CD4-positive, alpha-beta memory T cell (primary cell): ENCODE results near the gene ZNF585A. TPM values are rescaled to one million over a fixed set of nuclear protein-coding genes. Genes with fewer than 3 reads are reported as not detected.

Experiments
- CTCF ChIA-PET: fragments of 350-600 bp; sonication (Branson Sonifier 250); formaldehyde crosslinking; loops from one replicate; lab custom pipeline; 2021; ENCODE audit warnings: inconsistent platforms; ENCODE audit not compliant: partially characterized antibody; lab: Charles Lee
- POLR2A ChIA-PET: fragments of 350-600 bp; sonication (Branson Sonifier 250); formaldehyde crosslinking; loops from one replicate; lab custom pipeline; 2021; ENCODE audit not compliant: partially characterized antibody; lab: Charles Lee
- DNase-seq, 5 donors: peaks; one replicate each; pipeline versions ENCODE4 v3.0.0 to v3.0.0-alpha.2; 2020 to 2022; ENCODE audit warnings: mixed read lengths in 1 of 5
- H3K27ac ChIP-seq: one replicate; pipeline ENCODE4 v1.7.0; 2013; ENCODE audit warnings: low read depth, low read length
- H3K27me3 ChIP-seq: 2 replicates; pipeline ENCODE4 v1.7.0; 2013; ENCODE audit warnings: mild to moderate bottlenecking, low read length, moderate library complexity; ENCODE audit not compliant: insufficient read depth
- H3K36me3 ChIP-seq: 2 replicates; pipeline ENCODE4 v1.7.0; 2013; ENCODE audit warnings: mild to moderate bottlenecking, low read length, moderate library complexity; ENCODE audit not compliant: insufficient read depth
- H3K4me1 ChIP-seq: 2 replicates; pipeline ENCODE4 v1.7.0; 2013; ENCODE audit warnings: mild to moderate bottlenecking, low read length, moderate library complexity; ENCODE audit not compliant: insufficient read depth
- H3K4me3 ChIP-seq, 2 donors: one replicate each; pipeline ENCODE4 v1.7.0; 2013; ENCODE audit warnings: low read length in 2 of 2, mild to moderate bottlenecking in 1 of 2
- H3K9me3 ChIP-seq, 2 donors: one replicate each; pipeline ENCODE4 v1.7.0; 2013; ENCODE audit warnings: low read length in 2 of 2, control low read depth in 1 of 2; ENCODE audit not compliant: control insufficient read depth in 1 of 2
- H3K27ac Mint-ChIP-seq, 7 donors: one replicate each; pipeline ENCODE4 v1.8.0; 2020 to 2021; ENCODE audit warnings: mixed read lengths in 7 of 7, mild to moderate bottlenecking in 6 of 7, inconsistent platforms in 3 of 7, moderate library complexity in 3 of 7
- H3K27me3 Mint-ChIP-seq, 2 donors: one replicate each; pipeline ENCODE4 v1.8.0; 2020 to 2021; ENCODE audit warnings: mixed read lengths in 2 of 2
- H3K36me3 Mint-ChIP-seq, 2 donors: one replicate each; pipeline ENCODE4 v1.8.0; 2020 to 2021; ENCODE audit warnings: mixed read lengths in 2 of 2, inconsistent platforms in 1 of 2, mild to moderate bottlenecking in 1 of 2
- H3K4me1 Mint-ChIP-seq, 4 donors: one replicate each; pipeline ENCODE4 v1.8.0; 2020 to 2021; ENCODE audit warnings: mixed read lengths in 4 of 4, mild to moderate bottlenecking in 1 of 4
- H3K4me3 Mint-ChIP-seq, 8 donors: one replicate each; pipeline ENCODE4 v1.8.0; 2020 to 2021; ENCODE audit warnings: mixed read lengths in 8 of 8, mild to moderate bottlenecking in 7 of 8, moderate library complexity in 6 of 8, inconsistent platforms in 3 of 8
- H3K9me3 Mint-ChIP-seq, 8 donors: one replicate each; pipeline ENCODE4 v1.8.0; 2020 to 2021; ENCODE audit warnings: mixed read lengths in 8 of 8, mild to moderate bottlenecking in 5 of 8, inconsistent platforms in 3 of 8, moderate library complexity in 1 of 8
- intact Hi-C: fragments of 100-400 bp; cut with micrococcal nuclease; formaldehyde crosslinking; loops from one replicate; pipeline ENCODE4 v1.15.1; 2023
- polyA plus RNA-seq, 2 donors: library from polyadenylated mRNA; unstranded; fragments of 300-500 nt; fragmentation: Illumina TruSeq; gene quantifications; one replicate each; pipeline ENCODE4 v1.2.3, GENCODE V29; 2021
- total RNA-seq, 2 experiments: library from RNA; stranded (reverse); gene quantifications; one replicate each; pipeline ENCODE4 v1.2.3, GENCODE V29; 2021

The ZNF585A gene
- total RNA-seq (10 to 100 TPM; 16.5 to 25.4 TPM), polyA plus RNA-seq (10 to 100 TPM; 37.9 to 42.1 TPM)

DNA sequence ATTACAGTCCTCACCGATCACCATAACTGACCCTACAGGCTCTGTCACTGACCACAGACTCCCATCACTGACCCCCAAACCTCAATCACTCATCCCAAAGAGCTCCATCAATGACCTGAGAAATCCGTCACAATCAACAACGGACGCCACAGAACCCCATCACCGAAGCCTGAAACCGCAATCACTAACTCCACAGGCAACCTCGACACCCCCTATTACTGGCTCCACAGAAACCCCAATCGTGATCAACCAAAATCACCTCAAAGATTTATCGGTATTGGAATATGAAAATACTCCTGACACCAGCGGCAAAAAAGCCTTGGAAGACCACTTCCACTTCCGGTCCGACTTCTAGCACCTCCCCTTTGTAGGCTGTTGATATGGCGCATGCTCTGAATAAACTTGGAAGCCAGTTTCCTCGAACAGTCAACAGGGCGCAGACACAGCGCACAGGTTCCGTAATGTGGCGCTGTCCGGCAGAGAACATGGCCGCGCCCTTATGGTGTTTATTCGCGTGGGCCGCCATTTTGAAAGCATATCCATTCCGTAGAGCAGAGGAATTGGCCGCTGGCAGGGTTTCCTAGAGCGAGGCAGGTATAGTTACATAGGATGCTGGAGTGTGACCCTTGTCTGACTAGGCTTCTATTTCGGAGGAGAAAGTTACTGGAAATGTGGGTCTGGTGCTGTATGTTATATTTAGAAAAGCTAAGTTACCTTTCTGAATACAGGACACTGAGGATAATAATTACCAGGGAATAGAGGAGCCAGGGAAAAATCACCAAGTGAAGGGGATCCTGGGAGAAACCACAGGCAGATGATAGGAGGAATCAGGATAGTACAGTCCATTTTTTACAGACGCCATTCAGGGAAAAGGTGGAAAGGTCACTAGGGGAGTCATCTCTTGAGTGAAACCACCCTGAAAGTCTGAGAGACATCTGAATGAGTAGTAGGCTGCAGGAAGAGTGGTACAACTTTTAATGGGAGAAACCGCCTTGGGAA lies at the start of gene ZNF585A:
Gene ZNF585A (minus strand): TSS at position 328 of the 999 bp plus-strand sequence. CDS start 2,785 bp downstream, outside the sequence.
- peak within 1 kb of the TSS in 3 of 8 donors; percentile 12 to 51 (median 26) for H3K4me3 Mint-ChIP-seq
- H3K4me1 Mint-ChIP-seq: peaks cover 0 to 2% (median 0%) of the 10 kb centered on the region in 4 donors
- H3K9me3 Mint-ChIP-seq: peaks cover 0 to 46% (median 28%) of the 10 kb centered on the region in 8 donors
- Histone ChIP-seq H3K27me3 (no peaks in the 10 kb centered on the region), H3K4me3 (peak within 1 kb of the TSS; percentile 81 to 82), H3K9me3 (no peaks in the 10 kb centered on the region), H3K4me1 (peaks cover 17% of the 10 kb centered on the region), H3K27ac (peak within 1 kb of the TSS; percentile 61), H3K36me3 (peaks cover 16% of the 10 kb centered on the region)
- peak; percentile 90 to 94 (median 92) for DNase-seq
- ChIA-PET CTCF (interaction anchor here (0.7 to 2.2 kb wide), 2 partner anchors 45 to 95 kb away, joined by 4 to 7 read pairs; partner anchors contain the start of genes ZNF383 and ZNF420), POLR2A (interaction anchor here (0.9 to 3.7 kb wide), 9 partner anchors 37 to 683 kb away, joined by 3 to 20 read pairs (median 3); partner anchors contain the start of genes ZNF383, ZNF420, ZNF527 and ZNF566)
- H3K36me3 Mint-ChIP-seq: peaks cover 28 to 30% of the 10 kb centered on the region in 2 donors
- intact Hi-C loops: loop anchor here (1.0 to 2.0 kb wide), 10 partner anchors 38 to 793 kb away; partner anchors contain the start of genes ZFP14, ZNF260, ZNF345 and ZNF383
- no peaks in the 10 kb centered on the region for H3K27me3 Mint-ChIP-seq
- H3K27ac Mint-ChIP-seq: no peak within 1 kb of the TSS

DNA sequence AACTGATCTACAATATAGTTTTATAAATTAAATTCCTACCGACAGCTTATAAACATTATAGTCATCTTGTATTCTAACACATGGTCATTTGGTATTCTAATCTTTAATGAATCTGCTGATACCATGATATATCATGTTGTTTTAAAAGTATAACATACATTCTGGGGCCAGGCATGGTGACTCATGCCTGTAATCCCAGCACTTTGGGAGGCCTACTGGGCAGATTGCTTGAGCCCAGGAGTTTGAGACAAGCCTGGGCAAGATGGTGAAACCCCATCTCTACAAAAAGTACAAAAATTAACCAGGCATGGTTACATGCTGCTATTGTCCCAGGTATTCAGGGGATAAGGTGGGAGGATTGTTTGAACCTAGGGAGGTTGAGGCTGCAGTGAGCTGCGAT lies 48.6 kb upstream of the ZNF585A start:
- no peak overlapping the region for H3K27ac ChIP-seq
- intact Hi-C loops: no loop called here
- DNase-seq: no peak
- CTCF ChIA-PET: no interaction called here
- H3K4me3 ChIP-seq: no peak overlapping the region
- Mint-ChIP-seq H3K4me3 (no peak overlapping the region), H3K4me1 (peaks cover 20 to 40% (median 31%) of the 10 kb centered on the region in 4 donors), H3K36me3 (peaks cover 44 to 46% of the 10 kb centered on the region in 2 donors), H3K9me3 (peaks cover 0 to 30% (median 12%) of the 10 kb centered on the region in 8 donors), H3K27ac (no peak overlapping the region), H3K27me3 (no peaks in the 10 kb centered on the region)
- H3K36me3 ChIP-seq: peaks cover 7% of the 10 kb centered on the region
- POLR2A ChIA-PET: interaction anchor here (0.6 kb wide), 1 partner anchor 9 kb away, joined by 3 read pairs; no protein-coding TSS in a partner anchor
- H3K27me3 ChIP-seq: no peaks in the 10 kb centered on the region
- H3K4me1 ChIP-seq: peaks cover 16% of the 10 kb centered on the region
- peaks cover 0 to under 1% of the 10 kb centered on the region in 2 donors for H3K9me3 ChIP-seq

DNA sequence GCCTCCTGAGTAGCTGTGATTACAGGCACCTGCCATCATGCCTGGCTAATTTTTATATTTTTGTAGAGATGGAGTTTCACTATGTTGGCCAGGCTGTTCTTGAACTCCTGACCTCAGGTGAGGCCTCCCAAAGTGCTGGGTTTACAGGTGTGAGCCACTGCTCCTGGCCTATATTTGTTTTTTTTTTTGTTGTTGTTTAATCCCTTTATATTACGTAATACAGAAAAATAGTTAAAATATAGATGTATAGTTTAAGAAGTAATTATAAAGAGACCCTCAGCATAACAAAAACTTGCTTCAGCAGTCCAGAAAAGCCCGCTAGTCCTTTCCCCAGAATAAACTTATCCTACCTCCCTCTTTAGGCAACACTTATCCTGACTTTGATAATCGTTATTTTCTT lies 47.9 kb upstream of the ZNF585A start:
- Histone ChIP-seq H3K27ac (no peak overlapping the region), H3K36me3 (peaks cover 2% of the 10 kb centered on the region), H3K27me3 (no peaks in the 10 kb centered on the region), H3K4me3 (no peak overlapping the region), H3K9me3 (no peaks in the 10 kb centered on the region), H3K4me1 (peaks cover 16% of the 10 kb centered on the region)
- Mint-ChIP-seq H3K27ac (peak overlapping the region in 1 of 7 donors; percentile 65), H3K4me1 (peaks cover 20 to 40% (median 29%) of the 10 kb centered on the region in 4 donors), H3K4me3 (peak overlapping the region in 3 of 8 donors; percentile 30 to 54 (median 47)), H3K27me3 (no peaks in the 10 kb centered on the region), H3K9me3 (peaks cover 0 to 24% (median 10%) of the 10 kb centered on the region in 8 donors), H3K36me3 (peaks cover 37 to 41% of the 10 kb centered on the region in 2 donors)
- POLR2A ChIA-PET: no interaction called here
- CTCF ChIA-PET: no interaction called here
- intact Hi-C loops: no loop called here
- no peak for DNase-seq

DNA sequence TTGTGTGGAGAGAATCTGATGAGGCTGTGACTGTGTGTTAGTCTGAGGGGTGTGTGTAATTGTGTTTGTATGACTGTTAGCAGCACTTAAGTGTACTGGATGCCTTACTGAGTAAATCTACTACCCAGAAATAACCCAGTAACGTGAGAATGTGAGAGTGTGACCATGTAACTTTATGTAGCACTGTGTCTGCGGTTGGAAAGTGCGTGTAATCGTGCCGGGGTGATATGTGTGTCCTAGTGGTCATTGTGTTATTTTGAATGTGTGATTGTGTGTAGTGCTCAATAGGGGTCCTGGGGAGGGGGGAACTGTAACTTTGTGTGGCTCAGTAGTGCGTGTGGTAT lies 46.1 kb upstream of the ZNF585A start:
- intact Hi-C loops: loop anchor here (1.0 to 10.0 kb wide), 9 partner anchors 8 to 1104 kb away; partner anchors contain the start of genes OVOL3, POLR2I, TBCB and ZNF146
- Histone ChIP-seq H3K4me1 (peaks cover 16% of the 10 kb centered on the region), H3K9me3 (no peaks in the 10 kb centered on the region), H3K36me3 (no peaks in the 10 kb centered on the region), H3K27me3 (no peaks in the 10 kb centered on the region), H3K4me3 (peak overlapping the region; percentile 85 to 99), H3K27ac (peak overlapping the region; percentile 80)
- peaks cover 20 to 40% (median 31%) of the 10 kb centered on the region in 4 donors for H3K4me1 Mint-ChIP-seq
- H3K27me3 Mint-ChIP-seq: no peaks in the 10 kb centered on the region
- ChIA-PET CTCF (no interaction called here), POLR2A (interaction anchor here (1.6 to 2.3 kb wide), 2 partner anchors 10 to 141 kb away, joined by 9 to 15 read pairs; partner anchors contain the start of gene ZNF420)
- peak overlapping the region; percentile 89 to 98 (median 91) for H3K4me3 Mint-ChIP-seq
- no peak for DNase-seq
- peaks cover 32 to 37% of the 10 kb centered on the region in 2 donors for H3K36me3 Mint-ChIP-seq
- H3K27ac Mint-ChIP-seq: peak overlapping the region; percentile 88 to 98 (median 96)
- peaks cover 0 to 24% (median 10%) of the 10 kb centered on the region in 8 donors for H3K9me3 Mint-ChIP-seq

GRCh38 chr19:37217775-37218591 lies 45.5 kb upstream of the ZNF585A start, which contains the start of gene ZNF383:
Gene ZNF383, plus strand, starts transcription at chr19:37218214. Its CDS starts 12,240 bp downstream, at chr19:37230454.
- no peaks in the 10 kb centered on the region for H3K36me3 ChIP-seq
- Mint-ChIP-seq H3K4me3 (peak within 1 kb of the TSS; percentile 89 to 98 (median 91)), H3K27me3 (no peaks in the 10 kb centered on the region), H3K27ac (peak within 1 kb of the TSS; percentile 88 to 98 (median 96)), H3K9me3 (peaks cover 0 to 21% (median 7%) of the 10 kb centered on the region in 8 donors), H3K4me1 (peaks cover 19 to 40% (median 31%) of the 10 kb centered on the region in 4 donors), H3K36me3 (peaks cover 29 to 34% of the 10 kb centered on the region in 2 donors)
- H3K4me3 ChIP-seq: peak within 1 kb of the TSS; percentile 85 to 99
- H3K27me3 ChIP-seq: no peaks in the 10 kb centered on the region
- intact Hi-C loops: loop anchor here (1.0 to 10.0 kb wide), 10 partner anchors 8 to 1103 kb away; partner anchors contain the start of genes OVOL3, POLR2I, TBCB and ZNF146
- CTCF ChIA-PET: interaction anchor here (0.6 to 1.6 kb wide), 3 partner anchors 45 to 541 kb away, joined by 3 to 7 read pairs (median 5); partner anchors contain the start of gene ZNF585A
- H3K9me3 ChIP-seq: no peaks in the 10 kb centered on the region
- peak within 1 kb of the TSS; percentile 80 for H3K27ac ChIP-seq
- POLR2A ChIA-PET: interaction anchor here (0.6 to 2.3 kb wide), 22 partner anchors 9 to 1003 kb away, joined by 3 to 17 read pairs (median 6); partner anchors contain the start of genes ZNF146, ZNF260, ZNF345 and ZNF382
- peak; percentile 80 to 87 (median 83) for DNase-seq
- H3K4me1 ChIP-seq: peaks cover 16% of the 10 kb centered on the region

- ChIA-PET CTCF (interaction anchor here (0.6 to 1.6 kb wide), 4 partner anchors 13 to 541 kb away, joined by 3 to 7 read pairs (median 4); partner anchors contain the start of gene ZNF585A), POLR2A (interaction anchor here (0.6 to 2.3 kb wide), 22 partner anchors 9 to 1003 kb away, joined by 3 to 17 read pairs (median 6); partner anchors contain the start of genes ZNF146, ZNF260, ZNF345 and ZNF382)
- peaks cover 24 to 28% of the 10 kb centered on the region in 2 donors for H3K36me3 Mint-ChIP-seq
- Histone ChIP-seq H3K4me3 (peak overlapping the region; percentile 85 to 99), H3K4me1 (peaks cover 16% of the 10 kb centered on the region), H3K27me3 (no peaks in the 10 kb centered on the region), H3K27ac (peak overlapping the region; percentile 80), H3K9me3 (no peaks in the 10 kb centered on the region), H3K36me3 (no peaks in the 10 kb centered on the region)
- H3K4me3 Mint-ChIP-seq: peak overlapping the region; percentile 89 to 98 (median 91)
- H3K9me3 Mint-ChIP-seq: peaks cover 0 to 15% (median 2%) of the 10 kb centered on the region in 8 donors
- H3K27ac Mint-ChIP-seq: peak overlapping the region; percentile 88 to 98 (median 96)
- H3K27me3 Mint-ChIP-seq: no peaks in the 10 kb centered on the region
- intact Hi-C loops: loop anchor here (2.0 to 10.0 kb wide), 6 partner anchors 245 to 1103 kb away; partner anchors contain the start of genes OVOL3, POLR2I, TBCB and ZNF146
- DNase-seq: no peak
- peaks cover 19 to 40% (median 30%) of the 10 kb centered on the region in 4 donors for H3K4me1 Mint-ChIP-seq
These were observed 44.9 kb upstream of the ZNF585A start for GRCh38 chr19:37217480-37217774.
